Ishikawa (cell line): ENCODE data around the gene IFRD2.
A peak's percentile ranks its signal among the peaks of the same experiment; 100 is the strongest.

ENCODE experiments used
- EGR1 ChIP-seq: IDR thresholded peaks from 2 replicates; pipeline ENCODE4 v1.6.1; 2012
- NFIC ChIP-seq: IDR thresholded peaks from 2 replicates; pipeline ENCODE4 v1.6.1; 2012
- TAF1 ChIP-seq: IDR thresholded peaks from 2 replicates; pipeline ENCODE4 v1.6.1; 2012; ENCODE audit warnings: low read depth, mild to moderate bottlenecking
- TEAD4 ChIP-seq: IDR thresholded peaks from 2 replicates; pipeline ENCODE4 v1.6.1; 2012
- YY1 ChIP-seq: IDR thresholded peaks from 2 replicates; pipeline ENCODE4 v1.6.1; 2012; ENCODE audit warnings: low read depth

IFRD2 gene

GRCh38 chr3:50238549-50239026, 53.6 kb downstream of the IFRD2 start:
- TF ChIP-seq YY1 (0 out of 2 replicates have a peak, but pooled peaks have one; percentile 8), NFIC (peak; percentile 54; the same call in 1 of the 2 replicates), TAF1 (no peak)

GRCh38 chr3:50237754-50238548, 54.3 kb downstream of the IFRD2 start:
- TF ChIP-seq YY1 (peak; percentile 83), TEAD4 (peak; percentile 20; the same call in 1 of the 2 replicates), NFIC (no peak), EGR1 (peak; percentile 77)
